SK-N-SH (cell line): ENCODE data around the gene COQ10B. TPM values are rescaled to one million over a fixed set of nuclear protein-coding genes. Genes with fewer than 3 reads are reported as not detected.
A peak's percentile ranks its signal among the peaks of the same experiment; 100 is the strongest.

ENCODE experiments used
- CTCF ChIA-PET: fragments of 300-600, 350-600 bp; formaldehyde crosslinking; extraction: SDS; loops from one replicate; lab custom pipeline; 2021; lab: Yijun Ruan, JAX
- POLR2A ChIA-PET: fragments of 350-600 bp; sonication (Branson Sonifier 250); formaldehyde crosslinking; extraction: SDS; loops from one replicate; lab custom pipeline; 2020; ENCODE audit warnings: antibody characterized with exemption, inconsistent platforms; lab: Yijun Ruan, JAX
- DNase-seq: peaks from one replicate; pipeline ENCODE4 v3.0.0; 2012
- H2AFZ ChIP-seq: fragments of 200-600 bp; sonication (generic); 2 replicates; pipeline ENCODE4 v1.8.1; 2016; ENCODE audit warnings: antibody characterized with exemption, mild to moderate bottlenecking, low read depth
- H3F3A ChIP-seq: fragments of 200-600 bp; sonication (generic); replicated peaks from 2 replicates; pipeline ENCODE3; 2016; ENCODE audit warnings: antibody characterized with exemption, mild to moderate bottlenecking; ENCODE audit not compliant: insufficient read depth
- H3K27ac ChIP-seq, 2 experiments: fragments of 200-500 bp in 1 of 2; fragments of 200-600 bp in 1 of 2; sonication (Bioruptor generic) in 1 of 2; sonication (generic), shearing (Covaris generic) in 1 of 2; 2 replicates each; pipeline versions ENCODE4 v1.5.1 to v1.6.1; 2014 to 2016; ENCODE audit warnings: low read depth in 2 of 2, inconsistent platforms in 1 of 2, low read length in 1 of 2, mild to moderate bottlenecking in 1 of 2, mixed read lengths in 1 of 2
- H3K27me3 ChIP-seq: fragments of 200-600 bp; sonication (generic), shearing (Covaris generic); 2 replicates; pipeline ENCODE4 v1.6.1; 2016; ENCODE audit warnings: mixed run types; ENCODE audit not compliant: insufficient read depth
- H3K36me3 ChIP-seq, 2 experiments: fragments of 200-500 bp in 1 of 2; fragments of 200-600 bp in 1 of 2; sonication (Bioruptor generic) in 1 of 2; sonication (generic) in 1 of 2; replicated peaks in 1 of 2; 2 replicates each; pipeline versions ENCODE3 to v1.5.1; 2014 to 2016; ENCODE audit warnings: low read length in 1 of 2, mild to moderate bottlenecking in 1 of 2; ENCODE audit not compliant: insufficient read depth in 2 of 2, control insufficient read depth in 1 of 2
- H3K4me1 ChIP-seq, 2 experiments: fragments of 200-500 bp in 1 of 2; fragments of 200-600 bp in 1 of 2; sonication (Bioruptor generic) in 1 of 2; sonication (generic), shearing (Covaris generic) in 1 of 2; 2 replicates each; pipeline versions ENCODE4 v1.5.1 to v1.6.1; 2014 to 2016; ENCODE audit warnings: low read depth in 1 of 2, low read length in 1 of 2, mixed run types in 1 of 2; ENCODE audit not compliant: insufficient read depth in 2 of 2, control insufficient read depth in 1 of 2
- H3K4me2 ChIP-seq: fragments of 200-600 bp; sonication (generic), shearing (Covaris generic); 2 replicates; pipeline ENCODE4 v1.6.1; 2017; ENCODE audit warnings: mixed run types
- H3K4me3 ChIP-seq, 2 experiments: fragments of 200-500 bp in 1 of 2; fragments of 200-600 bp in 1 of 2; sonication (Bioruptor generic) in 1 of 2; sonication (generic), shearing (Covaris generic) in 1 of 2; 2 replicates each; pipeline versions ENCODE4 v1.5.1 to v1.8.1; 2014 to 2016; ENCODE audit warnings: low read depth in 2 of 2, inconsistent platforms in 1 of 2, low read length in 1 of 2, mild to moderate bottlenecking in 1 of 2, mixed read lengths in 1 of 2, moderate library complexity in 1 of 2
- H3K79me2 ChIP-seq: fragments of 200-600 bp; sonication (generic); 2 replicates; pipeline ENCODE4 v1.8.1; 2017; ENCODE audit warnings: mild to moderate bottlenecking; ENCODE audit not compliant: insufficient read depth
- H3K9ac ChIP-seq: fragments of 200-600 bp; sonication (generic); 2 replicates; pipeline ENCODE4 v1.6.1; 2017; ENCODE audit warnings: mixed run types
- H3K9me2 ChIP-seq: fragments of 200-600 bp; sonication (generic); 2 replicates; pipeline ENCODE4 v1.6.1; 2017; ENCODE audit warnings: mixed run types
- H3K9me3 ChIP-seq: fragments of 200-600 bp; sonication (generic); 2 replicates; pipeline ENCODE4 v1.6.1; 2017; ENCODE audit warnings: mixed run types, mild to moderate bottlenecking, moderate library complexity
- H4K20me1 ChIP-seq: fragments of 200-600 bp; sonication (generic); 2 replicates; pipeline ENCODE4 v1.6.1; 2017; ENCODE audit warnings: mild to moderate bottlenecking, mixed run types; ENCODE audit not compliant: insufficient read depth
- CHD2 ChIP-seq: fragments of 150-350 bp; IDR thresholded peaks from 2 replicates; pipeline ENCODE4 v1.6.1; 2018; ENCODE audit warnings: low read length; ENCODE audit not compliant: partially characterized antibody
- ELF1 ChIP-seq: IDR thresholded peaks from 2 replicates; pipeline ENCODE4 v1.4.0; 2012
- EP300 ChIP-seq, 2 experiments: IDR thresholded peaks; 2 replicates each; pipeline versions ENCODE4 v1.4.0 to v1.6.1; 2012; ENCODE audit warnings: borderline replicate concordance in 1 of 2, low read depth in 1 of 2, low read length in 1 of 2
- FOXJ3 ChIP-seq: sonication (generic); formaldehyde crosslinking; IDR thresholded peaks from 2 replicates; pipeline ENCODE4 v1.5.1; 2020; ENCODE audit warnings: mild to moderate bottlenecking, missing genetic modification reagents
- GABPA ChIP-seq: IDR thresholded peaks from 2 replicates; pipeline ENCODE4 v1.4.0; 2012; ENCODE audit warnings: low read depth, mild to moderate bottlenecking
- JUND ChIP-seq: IDR thresholded peaks from 2 replicates; pipeline ENCODE4 v1.4.0; 2012
- MEF2A ChIP-seq: IDR thresholded peaks from 2 replicates; pipeline ENCODE4 v1.4.0; 2012; ENCODE audit warnings: low read depth, borderline replicate concordance
- MXI1 ChIP-seq: IDR thresholded peaks from 2 replicates; pipeline ENCODE4 v1.6.1; 2012; ENCODE audit warnings: mild to moderate bottlenecking, low read depth, low read length, improper control_type of control experiment
- NFIC ChIP-seq: IDR thresholded peaks from 2 replicates; pipeline ENCODE4 v1.4.0; 2012; ENCODE audit warnings: borderline replicate concordance
- NRF1 ChIP-seq: IDR thresholded peaks from 2 replicates; pipeline ENCODE4 v1.6.1; 2012; ENCODE audit warnings: low read depth, mild to moderate bottlenecking, low read length
- POLR2AphosphoS5 ChIP-seq: IDR thresholded peaks from 2 replicates; pipeline ENCODE4 v1.6.1; 2012; ENCODE audit warnings: low read depth, low read length
- RCOR1 ChIP-seq: fragments of 150-350 bp; IDR thresholded peaks from 2 replicates; pipeline ENCODE4 v1.6.1; 2017; ENCODE audit warnings: antibody characterized with exemption, low read length
- RXRA ChIP-seq: IDR thresholded peaks from 2 replicates; pipeline ENCODE4 v1.4.0; 2012; ENCODE audit warnings: low read depth, mild to moderate bottlenecking, borderline replicate concordance
- SIN3A ChIP-seq: IDR thresholded peaks from 2 replicates; pipeline ENCODE4 v1.6.1; 2012; ENCODE audit warnings: low read depth, mild to moderate bottlenecking, low read length, moderate library complexity, borderline replicate concordance
- TAF1 ChIP-seq: IDR thresholded peaks from 2 replicates; pipeline ENCODE4 v1.6.1; 2012; ENCODE audit warnings: low read depth, mild to moderate bottlenecking, low read length, moderate library complexity, borderline replicate concordance
- TEAD4 ChIP-seq: IDR thresholded peaks from 2 replicates; pipeline ENCODE4 v1.4.0; 2012; ENCODE audit warnings: mild to moderate bottlenecking, borderline replicate concordance; ENCODE audit not compliant: insufficient read depth
- YY1 ChIP-seq: IDR thresholded peaks from 2 replicates; pipeline ENCODE4 v1.4.0; 2012; ENCODE audit warnings: low read depth, mild to moderate bottlenecking
- WGBS: methylation state at CpG from one replicate; pipeline ENCODE4 v1.1.6; 2017; ENCODE audit warnings: low lambda C conversion rate; 5-methylcytosine and 5-hydroxymethylcytosine counted together
- polyA plus RNA-seq, 3 experiments: library from polyadenylated mRNA; depleted of rRNA; stranded (reverse); fragments of >200 nt; gene quantifications; 2 replicates each; pipeline ENCODE4 v1.2.3, GENCODE V29; 2012
- TF ChIP-seq, protein P1 (sequence below): IDR thresholded peaks from 2 replicates; pipeline ENCODE4; 2012
- TF ChIP-seq, protein P2 (sequence below): IDR thresholded peaks from 2 replicates; pipeline ENCODE4 v1.6.1; 2012; ENCODE audit warnings: mild to moderate bottlenecking, low read depth, low read length, moderate library complexity
- TF ChIP-seq, protein P3 (sequence below): IDR thresholded peaks from 2 replicates; pipeline ENCODE4 v1.4.0; 2012; ENCODE audit warnings: low read depth, borderline replicate concordance
- TF ChIP-seq, protein P4 (sequence below): IDR thresholded peaks from 2 replicates; pipeline ENCODE4 v1.4.0; 2012; ENCODE audit warnings: low read depth
- TF ChIP-seq, protein P5 (sequence below): fragments of 150-350 bp; IDR thresholded peaks from 2 replicates; pipeline ENCODE4 v1.6.1; 2017; ENCODE audit warnings: antibody characterized with exemption, low read length, low read depth, borderline replicate concordance

The COQ10B gene
- polyA plus RNA-seq, 1 of the 3 experiments (the other 2 are of a cell fraction), result 3.6 TPM

DNA sequence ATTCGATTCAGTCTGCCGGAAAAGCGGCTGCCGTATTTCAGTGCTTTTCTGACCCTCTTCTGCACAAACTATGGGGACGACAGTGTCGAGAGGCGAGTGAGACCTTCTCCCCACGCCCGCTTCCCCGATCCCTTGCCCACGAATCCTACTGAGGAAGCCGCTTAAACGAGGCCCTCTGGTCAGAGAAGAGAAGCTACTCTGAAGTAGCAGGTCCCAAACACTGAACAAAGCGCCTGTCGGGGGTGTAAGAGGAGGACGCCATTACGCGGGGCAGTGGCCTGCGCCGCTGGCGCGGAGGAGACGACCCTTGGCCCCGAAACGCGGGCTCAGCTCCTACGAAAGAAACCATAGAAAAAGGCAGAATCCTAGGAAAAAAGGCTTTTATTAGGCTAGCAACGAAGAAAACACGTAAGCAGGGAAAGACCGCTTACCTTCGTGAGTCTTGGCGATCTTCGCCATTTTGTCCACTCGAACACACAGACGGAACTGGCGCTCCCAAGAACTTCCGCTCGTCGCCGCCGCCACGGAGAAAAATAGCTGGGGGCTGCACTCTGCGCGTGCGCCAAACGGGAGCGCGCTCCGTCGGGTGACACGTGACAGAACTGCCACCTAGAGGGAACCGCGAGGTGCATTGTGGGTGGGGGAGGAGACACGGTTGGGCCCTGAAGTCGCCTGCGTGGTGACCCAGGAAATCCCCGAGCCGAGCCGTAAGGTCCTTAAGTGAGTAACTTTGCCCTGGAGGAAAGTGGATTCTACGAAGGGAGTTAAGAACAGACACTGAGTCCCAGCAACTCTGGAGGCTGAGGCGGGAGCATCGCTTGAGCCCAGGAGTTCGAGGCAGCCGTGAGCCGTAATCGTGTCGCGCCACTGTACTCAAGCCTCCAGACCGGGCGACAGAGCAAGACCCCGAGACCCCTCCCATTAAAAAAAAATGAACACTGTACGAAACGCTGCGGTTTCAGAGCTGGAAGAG, 18.5 kb upstream of the COQ10B start, which contains the start of gene SF3B1:
SF3B1 (minus strand) TSS at position 488 of the 973 bp plus-strand sequence; CDS start at position 459, 29 bp downstream.
- Histone ChIP-seq H3K79me2 (peaks cover 51% of the 10 kb centered on the region), H3K4me3 (peak within 1 kb of the TSS; percentile 84 to 91), H3K9me3 (no peaks in the 10 kb centered on the region), H3F3A (peaks cover 6% of the 10 kb centered on the region), H3K36me3 (no peaks in the 10 kb centered on the region), H3K27ac (peak within 1 kb of the TSS; percentile 95), H3K9me2 (no peaks in the 10 kb centered on the region), H3K4me2 (peak within 1 kb of the TSS; percentile 77), H3K4me1 (peaks cover 5 to 14% of the 10 kb centered on the region in 2 experiments; a peak in 3 of 4 replicates), H2AFZ (peak within 1 kb of the TSS; percentile 87), H3K27me3 (no peaks in the 10 kb centered on the region), H3K9ac (peak within 1 kb of the TSS; percentile 100), H4K20me1 (peaks cover 42% of the 10 kb centered on the region)
- under 1% methylated on average over 62 of the region's 74 CpGs for WGBS
- TF ChIP-seq, protein P1, sequence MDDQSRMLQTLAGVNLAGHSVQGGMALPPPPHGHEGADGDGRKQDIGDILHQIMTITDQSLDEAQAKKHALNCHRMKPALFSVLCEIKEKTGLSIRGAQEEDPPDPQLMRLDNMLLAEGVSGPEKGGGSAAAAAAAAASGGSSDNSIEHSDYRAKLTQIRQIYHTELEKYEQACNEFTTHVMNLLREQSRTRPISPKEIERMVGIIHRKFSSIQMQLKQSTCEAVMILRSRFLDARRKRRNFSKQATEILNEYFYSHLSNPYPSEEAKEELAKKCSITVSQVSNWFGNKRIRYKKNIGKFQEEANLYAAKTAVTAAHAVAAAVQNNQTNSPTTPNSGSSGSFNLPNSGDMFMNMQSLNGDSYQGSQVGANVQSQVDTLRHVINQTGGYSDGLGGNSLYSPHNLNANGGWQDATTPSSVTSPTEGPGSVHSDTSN, result no peak
- TF ChIP-seq, protein P2, sequence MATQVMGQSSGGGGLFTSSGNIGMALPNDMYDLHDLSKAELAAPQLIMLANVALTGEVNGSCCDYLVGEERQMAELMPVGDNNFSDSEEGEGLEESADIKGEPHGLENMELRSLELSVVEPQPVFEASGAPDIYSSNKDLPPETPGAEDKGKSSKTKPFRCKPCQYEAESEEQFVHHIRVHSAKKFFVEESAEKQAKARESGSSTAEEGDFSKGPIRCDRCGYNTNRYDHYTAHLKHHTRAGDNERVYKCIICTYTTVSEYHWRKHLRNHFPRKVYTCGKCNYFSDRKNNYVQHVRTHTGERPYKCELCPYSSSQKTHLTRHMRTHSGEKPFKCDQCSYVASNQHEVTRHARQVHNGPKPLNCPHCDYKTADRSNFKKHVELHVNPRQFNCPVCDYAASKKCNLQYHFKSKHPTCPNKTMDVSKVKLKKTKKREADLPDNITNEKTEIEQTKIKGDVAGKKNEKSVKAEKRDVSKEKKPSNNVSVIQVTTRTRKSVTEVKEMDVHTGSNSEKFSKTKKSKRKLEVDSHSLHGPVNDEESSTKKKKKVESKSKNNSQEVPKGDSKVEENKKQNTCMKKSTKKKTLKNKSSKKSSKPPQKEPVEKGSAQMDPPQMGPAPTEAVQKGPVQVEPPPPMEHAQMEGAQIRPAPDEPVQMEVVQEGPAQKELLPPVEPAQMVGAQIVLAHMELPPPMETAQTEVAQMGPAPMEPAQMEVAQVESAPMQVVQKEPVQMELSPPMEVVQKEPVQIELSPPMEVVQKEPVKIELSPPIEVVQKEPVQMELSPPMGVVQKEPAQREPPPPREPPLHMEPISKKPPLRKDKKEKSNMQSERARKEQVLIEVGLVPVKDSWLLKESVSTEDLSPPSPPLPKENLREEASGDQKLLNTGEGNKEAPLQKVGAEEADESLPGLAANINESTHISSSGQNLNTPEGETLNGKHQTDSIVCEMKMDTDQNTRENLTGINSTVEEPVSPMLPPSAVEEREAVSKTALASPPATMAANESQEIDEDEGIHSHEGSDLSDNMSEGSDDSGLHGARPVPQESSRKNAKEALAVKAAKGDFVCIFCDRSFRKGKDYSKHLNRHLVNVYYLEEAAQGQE, result peak; percentile 7; the same call in 1 of the 2 replicates
- TF ChIP-seq CHD2, result peak; percentile 59
- TF ChIP-seq MEF2A, result no peak
- no peak for TF ChIP-seq FOXJ3 (CRISPR knock-in tag)
- TF ChIP-seq TEAD4, result 0 out of 2 replicates have a peak, but pooled peaks have one; percentile 56
- TF ChIP-seq, protein P3, sequence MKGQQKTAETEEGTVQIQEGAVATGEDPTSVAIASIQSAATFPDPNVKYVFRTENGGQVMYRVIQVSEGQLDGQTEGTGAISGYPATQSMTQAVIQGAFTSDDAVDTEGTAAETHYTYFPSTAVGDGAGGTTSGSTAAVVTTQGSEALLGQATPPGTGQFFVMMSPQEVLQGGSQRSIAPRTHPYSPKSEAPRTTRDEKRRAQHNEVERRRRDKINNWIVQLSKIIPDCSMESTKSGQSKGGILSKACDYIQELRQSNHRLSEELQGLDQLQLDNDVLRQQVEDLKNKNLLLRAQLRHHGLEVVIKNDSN, result peak; percentile 94
- TF ChIP-seq, protein P4, sequence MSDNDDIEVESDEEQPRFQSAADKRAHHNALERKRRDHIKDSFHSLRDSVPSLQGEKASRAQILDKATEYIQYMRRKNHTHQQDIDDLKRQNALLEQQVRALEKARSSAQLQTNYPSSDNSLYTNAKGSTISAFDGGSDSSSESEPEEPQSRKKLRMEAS, result peak; percentile 92
- TF ChIP-seq POLR2AphosphoS5, result peak; percentile 97
- TF ChIP-seq, protein P5, sequence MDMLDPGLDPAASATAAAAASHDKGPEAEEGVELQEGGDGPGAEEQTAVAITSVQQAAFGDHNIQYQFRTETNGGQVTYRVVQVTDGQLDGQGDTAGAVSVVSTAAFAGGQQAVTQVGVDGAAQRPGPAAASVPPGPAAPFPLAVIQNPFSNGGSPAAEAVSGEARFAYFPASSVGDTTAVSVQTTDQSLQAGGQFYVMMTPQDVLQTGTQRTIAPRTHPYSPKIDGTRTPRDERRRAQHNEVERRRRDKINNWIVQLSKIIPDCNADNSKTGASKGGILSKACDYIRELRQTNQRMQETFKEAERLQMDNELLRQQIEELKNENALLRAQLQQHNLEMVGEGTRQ, result peak; percentile 80
- TF ChIP-seq RXRA, result no peak
- peak; percentile 5; the same call in 1 of the 2 replicates for TF ChIP-seq NFIC
- peak; percentile 81 for TF ChIP-seq MXI1
- no peak for TF ChIP-seq RCOR1
- TF ChIP-seq SIN3A, result peak; percentile 38
- TF ChIP-seq NRF1, result peak; percentile 88
- TF ChIP-seq ELF1, result peak; percentile 39; the same call in 1 of the 2 replicates
- no peak for TF ChIP-seq JUND
- TF ChIP-seq TAF1, result peak; percentile 94
- no peak for TF ChIP-seq EP300 (IDR thresholded peaks at IDR 0.05; ENCODE audit: borderline replicate concordance in 1 of 2, low read depth in 1 of 2, low read length in 1 of 2)
- peak; percentile 95 for TF ChIP-seq YY1
- peak; percentile 81 for TF ChIP-seq GABPA
- ChIA-PET CTCF (interaction anchor here (0.7 kb wide), 1 partner anchor 1878 kb away, joined by 3 read pairs; no protein-coding TSS in a partner anchor), POLR2A (interaction anchor here (0.7 to 2.0 kb wide), 4 partner anchors 16 to 1778 kb away, joined by 3 to 15 read pairs (median 10); partner anchors contain the start of genes COQ10B, HSPD1 and HSPE1)
- DNase-seq, result peak; percentile 95
